ENCODE measurements around the gene TRPM8.
A peak's percentile ranks its signal among the peaks of the same experiment; 100 is the strongest.
"Not testable (repeated sequence)": the region's sequence is repeated elsewhere in the genome, so short reads cannot be mapped to it uniquely, and the experiment has no call there.

The TRPM8 gene

DNA sequence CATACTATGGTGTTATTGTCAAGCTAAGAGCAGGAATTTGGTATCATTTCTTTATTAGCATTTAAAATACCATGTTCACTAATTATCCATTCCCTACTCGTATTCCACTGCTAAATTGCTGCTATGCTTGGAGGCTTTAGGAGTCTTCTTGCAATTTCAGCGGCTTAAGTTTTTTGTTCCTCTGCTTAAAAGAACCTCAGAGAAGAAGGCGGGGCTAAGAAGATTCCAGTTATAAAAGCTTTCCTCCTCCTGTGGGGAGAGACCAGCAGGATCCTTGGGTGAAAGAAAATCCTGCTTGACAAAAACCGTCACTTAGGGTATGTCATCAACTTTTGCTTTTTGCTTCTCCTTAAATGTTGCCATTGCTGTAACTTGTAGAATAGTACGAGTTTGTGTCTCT is at the start of gene TRPM8:
Gene TRPM8 (plus strand): TSS at position 258 of the 400 bp plus-strand sequence. CDS start 9,165 bp downstream, outside the sequence.
- DNase-seq: no peak

DNA sequence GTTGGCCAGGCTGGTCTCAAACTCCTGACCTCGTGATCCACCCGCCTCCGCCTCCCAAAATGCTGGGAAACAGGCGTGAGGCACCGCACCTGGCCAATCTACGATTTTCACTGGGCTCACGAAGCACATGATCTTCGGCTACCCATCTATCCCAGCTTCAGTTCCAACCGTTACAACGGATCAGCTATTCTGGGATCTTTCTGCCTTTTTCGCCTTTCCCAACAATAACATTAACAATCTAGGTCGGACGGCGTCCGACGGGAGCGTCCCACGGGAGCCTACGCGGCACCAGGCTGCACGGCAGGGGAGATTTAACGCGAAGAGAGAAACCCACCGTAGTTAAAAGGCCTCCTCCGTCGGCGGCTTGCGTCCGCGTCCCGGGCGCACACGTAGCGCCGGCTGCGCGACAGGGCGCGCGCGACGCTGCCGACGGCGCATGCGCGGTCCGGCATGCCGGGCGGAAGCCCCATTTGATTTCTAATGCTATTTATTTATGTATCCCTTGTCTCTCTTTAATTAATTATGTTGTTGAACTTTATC is 49.1 kb upstream of the TRPM8 start, which contains the start of gene MSL3B:
Gene MSL3B (minus strand): TSS at position 394 of the 540 bp plus-strand sequence.
- peak in 3 of 58 donors; percentile 4 to 15 (median 4) for DNase-seq

DNA sequence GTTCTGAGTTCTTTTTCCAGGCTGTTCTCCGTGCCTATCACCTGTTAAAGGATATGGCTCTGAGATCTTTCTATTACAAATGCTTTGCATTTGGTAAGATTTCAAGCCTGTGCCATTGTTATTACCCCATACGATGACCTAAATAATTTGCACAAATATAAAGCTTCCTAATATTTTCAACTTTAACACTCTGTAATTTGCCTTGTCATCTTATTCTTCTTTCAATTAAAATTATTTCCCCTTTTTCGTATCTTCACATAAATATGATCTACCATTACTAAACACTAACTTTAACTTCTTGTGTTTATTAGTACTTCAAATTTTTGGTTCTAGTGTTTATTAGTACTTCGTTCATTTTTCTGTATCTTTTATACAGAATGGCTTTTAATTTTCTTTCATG is 45.7 kb upstream of the TRPM8 start:
- no peak for DNase-seq

- DNase-seq: not testable (repeated sequence)
Observed at GRCh38 chr2:233872125-233872524, 45.0 kb upstream of the TRPM8 start.

DNA sequence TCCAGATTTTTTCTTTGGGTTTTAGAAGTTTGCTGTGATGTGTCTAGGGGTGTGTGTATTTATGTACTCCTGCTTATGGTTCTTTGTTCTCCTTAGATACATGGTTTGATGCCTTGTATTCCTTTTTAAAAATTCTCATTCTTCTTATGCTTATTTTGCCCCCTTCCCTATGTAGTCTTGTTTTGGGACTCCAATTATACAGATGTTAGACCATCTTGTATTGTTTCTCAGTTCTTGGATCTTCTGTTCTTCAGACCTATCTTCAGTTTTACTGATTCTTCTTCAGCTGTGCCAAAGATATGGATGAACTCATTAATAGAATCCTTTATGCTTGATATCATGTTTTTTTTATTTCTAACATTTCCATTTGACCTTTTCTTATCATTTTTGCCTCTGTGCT is 34.8 kb upstream of the TRPM8 start:
- no peak for DNase-seq

DNA sequence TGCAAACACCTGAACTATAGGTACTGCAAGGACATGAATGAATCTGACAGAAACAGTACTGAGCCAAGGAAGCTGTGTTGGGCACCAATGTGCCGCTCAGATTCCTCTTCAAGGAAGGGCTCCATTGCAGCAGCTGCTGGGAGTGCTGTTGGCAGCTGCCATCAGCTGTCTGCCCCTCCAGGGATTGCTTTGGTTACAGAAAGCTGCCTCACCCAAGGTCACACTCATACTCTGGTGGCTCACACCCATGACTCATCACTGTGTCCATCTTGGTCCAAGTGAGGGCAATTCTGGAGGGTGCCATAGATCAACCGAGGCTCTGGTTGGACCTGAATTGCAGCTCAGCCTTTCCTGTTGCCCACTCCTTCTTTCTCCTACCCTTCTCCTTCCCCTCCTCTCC is 24.4 kb upstream of the TRPM8 start:
- DNase-seq: no peak

GRCh38 chr2:233896253-233896652 is 20.9 kb upstream of the TRPM8 start:
- not testable (repeated sequence) for DNase-seq

- DNase-seq: no peak
Observed at GRCh38 chr2:233901367-233901766, 15.8 kb upstream of the TRPM8 start.

DNA sequence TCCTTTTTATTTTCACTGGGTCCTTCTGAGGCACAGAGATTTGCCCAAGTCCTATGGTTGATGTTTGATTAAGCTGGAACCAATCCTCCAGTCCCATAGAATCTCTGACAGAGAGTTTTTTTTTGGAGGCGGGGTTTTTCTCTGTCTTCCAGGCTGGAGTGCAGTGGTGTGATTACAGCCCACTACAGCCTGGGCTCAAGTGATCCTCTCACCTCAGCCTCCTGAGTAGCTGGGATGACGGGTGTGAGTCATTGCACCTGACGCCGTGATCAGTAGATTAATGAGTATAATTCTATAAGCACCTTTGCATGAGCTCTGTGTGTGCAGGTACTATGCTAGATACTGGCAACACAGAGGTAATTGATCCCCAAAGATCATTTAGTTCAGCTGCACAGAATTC is 15.3 kb upstream of the TRPM8 start:
- no peak for DNase-seq

- no peak for DNase-seq
Observed at GRCh38 chr2:233905945-233906344, 11.2 kb upstream of the TRPM8 start.

- DNase-seq: no peak
Observed at GRCh38 chr2:233907627-233908026, 9.5 kb upstream of the TRPM8 start.

DNA sequence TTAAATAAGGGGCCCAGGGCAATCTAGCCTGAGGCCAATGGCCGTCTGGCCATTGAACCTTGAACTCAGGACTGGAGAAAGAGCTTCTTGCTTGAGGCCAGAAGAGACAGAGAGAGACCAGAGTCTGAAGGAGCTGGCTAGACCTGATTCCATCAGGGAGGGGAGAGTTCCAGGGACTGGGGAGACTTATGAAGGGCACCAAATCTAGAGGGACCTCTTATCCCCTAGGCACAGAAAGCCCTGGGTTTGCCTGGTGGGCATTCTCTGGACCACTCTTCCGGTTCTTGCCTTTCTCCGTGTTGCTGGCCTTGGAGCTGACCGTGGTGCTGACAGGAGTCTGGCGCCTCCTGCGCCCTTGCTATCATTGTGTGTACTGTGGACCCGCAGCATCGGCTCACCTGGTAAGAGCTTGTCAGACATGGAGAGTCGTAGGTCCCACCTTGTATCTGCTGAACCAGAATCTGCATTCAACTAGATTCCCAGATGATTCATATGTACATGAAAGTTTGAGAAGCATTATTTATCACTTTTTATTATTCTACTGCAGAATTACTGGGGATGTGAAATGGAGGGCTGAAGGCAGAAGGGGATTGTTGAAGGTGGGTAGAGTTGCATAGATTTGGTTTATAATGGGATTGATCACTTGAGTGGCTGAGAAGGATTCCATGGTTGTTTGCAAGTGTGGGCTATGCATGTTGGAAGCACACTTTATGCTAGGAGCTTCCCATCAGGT is 4.3 kb upstream of the TRPM8 start:
- no peak for DNase-seq

GRCh38 chr2:233915128-233915527 is 2.0 kb upstream of the TRPM8 start:
- no peak for DNase-seq

DNA sequence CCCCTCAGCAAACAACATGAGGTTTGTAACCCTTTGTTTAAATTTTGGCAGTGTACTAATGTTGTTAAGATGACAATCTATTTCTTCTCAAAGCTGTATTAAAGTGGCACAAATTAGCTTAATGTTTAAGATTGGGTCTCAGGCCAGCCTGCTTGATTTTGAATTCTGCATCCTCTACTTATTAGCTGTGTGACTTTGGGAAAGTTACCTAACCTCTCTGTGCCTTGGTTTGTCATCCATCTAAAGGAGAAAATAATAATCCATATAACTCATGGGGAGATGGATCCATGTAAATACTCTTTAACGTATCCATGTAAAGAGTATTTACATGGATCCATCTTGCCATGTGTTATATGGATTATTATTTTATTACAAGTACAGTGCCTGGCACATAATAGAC is 2.1 kb downstream of the TRPM8 start:
- no peak for DNase-seq

- DNase-seq: no peak
Observed at GRCh38 chr2:233919938-233920337, 2.8 kb downstream of the TRPM8 start.

- DNase-seq: no peak
Observed at GRCh38 chr2:233922471-233922870, 5.3 kb downstream of the TRPM8 start.

- DNase-seq: no peak
Observed at GRCh38 chr2:233925402-233925801, 8.2 kb downstream of the TRPM8 start.

DNA sequence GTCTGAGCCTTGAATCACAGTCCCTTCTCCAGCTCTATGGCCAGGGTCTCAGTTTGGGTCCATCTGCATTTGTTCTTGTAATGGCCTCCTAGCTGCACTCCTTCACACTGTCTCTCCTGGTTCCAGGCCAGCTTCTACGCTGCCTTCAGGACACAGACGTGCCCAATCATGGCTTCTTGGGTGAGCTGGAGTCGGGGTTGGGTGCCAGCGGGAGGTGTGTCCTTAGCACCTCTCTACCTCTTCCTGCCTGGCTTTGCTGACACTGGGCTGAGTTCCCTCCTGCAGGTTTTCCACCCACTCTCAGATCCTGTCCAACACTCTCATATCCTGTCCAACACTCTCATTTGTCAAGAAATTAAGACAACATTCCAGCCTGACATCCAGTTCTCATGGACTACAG is 9.6 kb downstream of the TRPM8 start:
- no peak for DNase-seq

GRCh38 chr2:233928594-233929351 is 11.6 kb downstream of the TRPM8 start:
- peak in 4 of 58 donors; percentile 5 to 26 (median 7) for DNase-seq

GRCh38 chr2:233929352-233930022 is 12.3 kb downstream of the TRPM8 start:
- no peak for DNase-seq

GRCh38 chr2:233934524-233934923 is 17.4 kb downstream of the TRPM8 start:
- DNase-seq: no peak

DNA sequence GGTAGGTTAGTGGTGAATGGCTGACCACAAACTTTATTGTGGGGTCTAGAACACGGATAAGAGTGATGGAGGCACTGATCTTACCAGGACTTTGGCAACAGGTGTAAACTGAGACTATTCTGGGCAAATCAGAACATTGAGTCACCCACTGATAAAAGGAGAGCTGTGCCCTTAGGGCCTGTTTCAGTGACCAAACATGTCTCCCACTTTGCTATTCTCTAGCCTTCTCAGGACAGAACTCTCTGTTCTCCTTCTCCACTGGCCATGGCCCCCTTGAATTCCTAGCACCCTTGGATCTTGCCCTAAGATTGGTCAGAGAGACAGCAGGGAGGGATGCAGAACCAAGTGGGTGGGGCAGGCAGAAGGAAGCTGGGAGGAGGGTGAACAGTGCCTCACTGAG is 18.3 kb downstream of the TRPM8 start:
- no peak for DNase-seq

Measured in anterior cingulate cortex (tissue), 58 donors.